ENCODE results near the gene HOXB8.

- TF ChIP-seq CTCF (IDR thresholded peaks at IDR 0.05; ENCODE audit: low read depth, low read length) = no peak
- no peak for TF ChIP-seq EZH2phosphoT487 (IDR thresholded peaks at IDR 0.05; ENCODE audit: low read depth)
These were observed 47.3 kb downstream of the HOXB8 start for GRCh38 chr17:48567646-48568354.

Data from OCI-LY3 (cell line).